ENCODE results near the gene FHIP1B.

The FHIP1B gene

DNA sequence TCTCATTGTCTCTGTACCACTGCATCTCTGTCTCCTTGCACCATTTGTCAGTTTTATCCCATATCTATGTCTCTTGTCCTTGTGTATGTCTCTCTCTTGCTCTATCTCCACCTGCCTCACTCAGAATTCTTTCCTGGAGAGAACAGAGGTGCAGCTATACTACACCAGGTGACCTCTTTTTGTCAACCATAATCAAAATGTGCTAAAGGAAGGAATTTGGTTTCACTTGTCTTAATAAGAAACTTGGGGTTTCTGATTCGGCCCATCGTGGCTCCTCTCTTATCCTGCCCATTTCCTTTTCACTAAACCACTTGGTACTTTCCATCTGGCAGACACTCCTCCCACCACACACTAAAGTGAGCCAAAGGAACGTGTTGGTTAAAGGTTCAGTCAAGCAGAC is 31.1 kb downstream of the FHIP1B start:
- Histone ChIP-seq H3K9me2 (replicated peaks; ENCODE audit: insufficient read depth, low read length) (no peaks in the 10 kb centered on the region), H3F3A (ENCODE audit: insufficient read depth, low read length) (peaks cover 10% of the 10 kb centered on the region; the same call in 1 of the 2 replicates), H4K20me1 (ENCODE audit: insufficient read depth, low read length) (no peaks in the 10 kb centered on the region), H3K27ac (ENCODE audit: low read length) (peak overlapping the region; percentile 36; the same call in 1 of the 2 replicates), H3K9ac (ENCODE audit: low read length) (no peak overlapping the region), H3K36me3 (replicated peaks; ENCODE audit: insufficient read depth, low read length) (no peaks in the 10 kb centered on the region), H3K9me3 (replicated peaks; ENCODE audit: insufficient read depth, low read length) (no peaks in the 10 kb centered on the region), H3K4me3 (ENCODE audit: low read length) (peak overlapping the region; percentile 22; the same call in 1 of the 2 replicates), H2AFZ (ENCODE audit: low read length) (no peak overlapping the region), H3K4me2 (ENCODE audit: low read depth, low read length) (peak overlapping the region; percentile 76), H3K27me3 (replicated peaks; ENCODE audit: insufficient read depth, low read length) (no peaks in the 10 kb centered on the region), H3K79me2 (ENCODE audit: low read length) (no peaks in the 10 kb centered on the region), H3K4me1 (ENCODE audit: low read length) (peaks cover 30% of the 10 kb centered on the region)
- peak; percentile 87 for DNase-seq
- no peak for TF ChIP-seq EZH2phosphoT487 (IDR thresholded peaks at IDR 0.05; ENCODE audit: low read length)
- no peak for TF ChIP-seq EZH2 (optimal IDR thresholded peaks at IDR 0.05; ENCODE audit: low read depth, low read length)
- TF ChIP-seq, protein P1, sequence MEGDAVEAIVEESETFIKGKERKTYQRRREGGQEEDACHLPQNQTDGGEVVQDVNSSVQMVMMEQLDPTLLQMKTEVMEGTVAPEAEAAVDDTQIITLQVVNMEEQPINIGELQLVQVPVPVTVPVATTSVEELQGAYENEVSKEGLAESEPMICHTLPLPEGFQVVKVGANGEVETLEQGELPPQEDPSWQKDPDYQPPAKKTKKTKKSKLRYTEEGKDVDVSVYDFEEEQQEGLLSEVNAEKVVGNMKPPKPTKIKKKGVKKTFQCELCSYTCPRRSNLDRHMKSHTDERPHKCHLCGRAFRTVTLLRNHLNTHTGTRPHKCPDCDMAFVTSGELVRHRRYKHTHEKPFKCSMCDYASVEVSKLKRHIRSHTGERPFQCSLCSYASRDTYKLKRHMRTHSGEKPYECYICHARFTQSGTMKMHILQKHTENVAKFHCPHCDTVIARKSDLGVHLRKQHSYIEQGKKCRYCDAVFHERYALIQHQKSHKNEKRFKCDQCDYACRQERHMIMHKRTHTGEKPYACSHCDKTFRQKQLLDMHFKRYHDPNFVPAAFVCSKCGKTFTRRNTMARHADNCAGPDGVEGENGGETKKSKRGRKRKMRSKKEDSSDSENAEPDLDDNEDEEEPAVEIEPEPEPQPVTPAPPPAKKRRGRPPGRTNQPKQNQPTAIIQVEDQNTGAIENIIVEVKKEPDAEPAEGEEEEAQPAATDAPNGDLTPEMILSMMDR (IDR thresholded peaks at IDR 0.05; ENCODE audit: low read length) = no peak

DNA sequence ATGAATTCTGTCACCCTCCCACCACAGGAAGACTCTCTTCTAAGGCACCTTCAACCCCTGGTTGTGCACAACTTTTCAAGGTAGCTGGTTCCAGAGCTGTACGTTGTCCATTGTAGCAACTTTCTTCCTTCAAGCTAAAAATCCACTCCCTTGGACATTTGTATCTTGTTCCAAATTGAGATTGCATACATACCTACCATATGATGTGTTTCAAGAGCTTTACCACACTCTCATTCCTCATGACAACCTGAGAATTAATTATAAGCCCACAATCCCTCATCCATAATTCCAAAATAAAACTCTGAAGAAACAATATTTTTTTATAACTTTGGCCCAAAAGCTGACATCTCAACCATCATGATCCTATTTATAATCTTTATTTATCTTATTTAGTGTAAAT is 32.4 kb downstream of the FHIP1B start:
- no peak for TF ChIP-seq EZH2phosphoT487 (IDR thresholded peaks at IDR 0.05; ENCODE audit: low read length)
- TF ChIP-seq EZH2 (optimal IDR thresholded peaks at IDR 0.05; ENCODE audit: low read depth, low read length) = no peak
- TF ChIP-seq, protein P1 (IDR thresholded peaks at IDR 0.05; ENCODE audit: low read length) = no peak
- no peak for DNase-seq
- H3K36me3 ChIP-seq (replicated peaks; ENCODE audit: insufficient read depth, low read length) = no peaks in the 10 kb centered on the region
- no peak overlapping the region for H3K27ac ChIP-seq (ENCODE audit: low read length)
- no peaks in the 10 kb centered on the region for H3K9me3 ChIP-seq (replicated peaks; ENCODE audit: insufficient read depth, low read length)
- no peak overlapping the region for H3K4me3 ChIP-seq (ENCODE audit: low read length)
- H3K4me2 ChIP-seq (ENCODE audit: low read depth, low read length) = no peak overlapping the region
- H3K9me2 ChIP-seq (replicated peaks; ENCODE audit: insufficient read depth, low read length) = no peaks in the 10 kb centered on the region
- no peaks in the 10 kb centered on the region for H3K79me2 ChIP-seq (ENCODE audit: low read length)
- peaks cover 30% of the 10 kb centered on the region for H3K4me1 ChIP-seq (ENCODE audit: low read length)
- peaks cover 10% of the 10 kb centered on the region; the same call in 1 of the 2 replicates for H3F3A ChIP-seq (ENCODE audit: insufficient read depth, low read length)
- no peaks in the 10 kb centered on the region for H3K27me3 ChIP-seq (replicated peaks; ENCODE audit: insufficient read depth, low read length)
- H3K9ac ChIP-seq (ENCODE audit: low read length) = no peak overlapping the region
- no peaks in the 10 kb centered on the region for H4K20me1 ChIP-seq (ENCODE audit: insufficient read depth, low read length)
- H2AFZ ChIP-seq (ENCODE audit: low read length) = no peak overlapping the region

DNA sequence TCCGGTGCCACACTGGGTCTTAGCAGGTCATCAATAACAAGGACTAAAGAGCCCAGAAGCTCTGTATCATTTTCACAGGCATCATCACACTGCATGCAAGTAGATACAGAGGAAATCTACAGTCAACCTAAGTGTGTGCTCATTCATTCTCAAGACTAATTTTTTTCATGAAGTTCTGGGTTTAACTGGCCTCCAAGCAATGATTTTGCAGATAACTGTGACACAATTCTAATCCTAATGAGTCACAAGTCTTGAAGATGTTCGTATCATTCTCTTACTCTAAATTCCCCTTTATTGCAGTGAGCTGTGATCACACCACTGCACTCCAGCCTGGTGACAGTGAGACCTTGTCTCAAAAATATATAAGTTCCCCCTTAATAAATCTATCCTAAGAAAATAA is 33.0 kb downstream of the FHIP1B start:
- Histone ChIP-seq H3K4me3 (ENCODE audit: low read length) (no peak overlapping the region), H3K9me3 (replicated peaks; ENCODE audit: insufficient read depth, low read length) (no peaks in the 10 kb centered on the region), H3K27ac (ENCODE audit: low read length) (no peak overlapping the region), H2AFZ (ENCODE audit: low read length) (no peak overlapping the region), H3K9me2 (replicated peaks; ENCODE audit: insufficient read depth, low read length) (no peaks in the 10 kb centered on the region), H3K36me3 (replicated peaks; ENCODE audit: insufficient read depth, low read length) (no peaks in the 10 kb centered on the region), H3K27me3 (replicated peaks; ENCODE audit: insufficient read depth, low read length) (no peaks in the 10 kb centered on the region), H3K4me2 (ENCODE audit: low read depth, low read length) (no peak overlapping the region), H3K4me1 (ENCODE audit: low read length) (peaks cover 30% of the 10 kb centered on the region), H4K20me1 (ENCODE audit: insufficient read depth, low read length) (no peaks in the 10 kb centered on the region), H3F3A (ENCODE audit: insufficient read depth, low read length) (peaks cover 10% of the 10 kb centered on the region; the same call in 1 of the 2 replicates), H3K9ac (ENCODE audit: low read length) (no peak overlapping the region), H3K79me2 (ENCODE audit: low read length) (no peaks in the 10 kb centered on the region)
- TF ChIP-seq, protein P1 (IDR thresholded peaks at IDR 0.05; ENCODE audit: low read length) = no peak
- TF ChIP-seq EZH2 (optimal IDR thresholded peaks at IDR 0.05; ENCODE audit: low read depth, low read length) (no peak), EZH2phosphoT487 (IDR thresholded peaks at IDR 0.05; ENCODE audit: low read length) (no peak)
- DNase-seq = no peak
